Activated T-helper 9 cell treated with anti-CD3 and anti-CD28 coated beads, Interleukin-2, amount 50 U/mL, for 16 hours (primary cell): ENCODE results near the gene ABHD18.
A peak's percentile ranks its signal among the peaks of the same experiment; 100 is the strongest.
"Not testable (repeated sequence)": the region's sequence is repeated elsewhere in the genome, so short reads cannot be mapped to it uniquely, and the experiment has no call there.

ENCODE experiments used
- DNase-seq: peaks from one replicate; pipeline ENCODE4 v3.0.0-alpha.2; 2020; ENCODE audit warnings: low read depth

ABHD18 gene

DNA sequence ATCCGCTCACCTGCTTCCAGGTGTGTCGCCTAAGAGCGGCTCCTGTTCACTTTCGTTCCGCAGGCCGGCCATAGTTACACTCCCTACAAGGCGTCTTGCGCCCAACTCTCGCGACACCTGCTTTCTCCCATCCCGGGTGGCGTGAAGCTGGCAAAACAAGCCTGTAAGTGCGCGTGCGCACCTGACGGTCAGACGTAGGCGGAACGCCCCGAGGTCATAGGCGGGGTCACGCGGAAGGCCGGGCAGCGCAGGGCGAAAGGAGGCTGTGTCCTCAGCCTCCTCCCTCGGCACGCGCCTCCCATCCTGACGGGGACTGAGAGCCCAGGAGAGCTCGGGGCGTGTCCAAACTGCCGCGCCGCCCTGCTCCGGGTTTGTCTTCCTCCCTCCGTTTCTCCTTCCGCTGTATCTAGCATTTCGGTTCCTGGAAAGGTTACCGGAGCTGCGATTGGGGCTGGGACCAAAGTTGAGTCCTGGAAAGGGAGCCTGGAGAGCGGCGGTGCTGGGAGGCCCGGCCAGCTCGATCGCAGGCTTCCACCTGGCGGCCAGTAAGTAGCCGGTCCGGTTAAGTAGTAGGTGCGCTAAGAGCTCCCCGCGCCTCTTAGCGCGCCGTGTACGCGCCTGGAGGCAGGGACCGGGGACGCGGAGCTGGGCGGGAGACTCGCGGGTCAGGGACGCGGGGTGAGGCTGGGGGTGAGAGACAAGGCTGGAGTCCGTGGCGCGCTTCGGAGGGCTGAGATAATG is at the start of gene ABHD18, which contains the start of gene MFSD8:
Gene ABHD18, plus strand, starts transcription at position 345 of the 741 bp plus-strand sequence. CDS start 17,550 bp downstream, outside the sequence.
Gene MFSD8, minus strand, starts transcription at position 112 of the 741 bp plus-strand sequence. Its CDS starts 40 bp downstream, at position 72.
- DNase-seq = peak; percentile 99

DNA sequence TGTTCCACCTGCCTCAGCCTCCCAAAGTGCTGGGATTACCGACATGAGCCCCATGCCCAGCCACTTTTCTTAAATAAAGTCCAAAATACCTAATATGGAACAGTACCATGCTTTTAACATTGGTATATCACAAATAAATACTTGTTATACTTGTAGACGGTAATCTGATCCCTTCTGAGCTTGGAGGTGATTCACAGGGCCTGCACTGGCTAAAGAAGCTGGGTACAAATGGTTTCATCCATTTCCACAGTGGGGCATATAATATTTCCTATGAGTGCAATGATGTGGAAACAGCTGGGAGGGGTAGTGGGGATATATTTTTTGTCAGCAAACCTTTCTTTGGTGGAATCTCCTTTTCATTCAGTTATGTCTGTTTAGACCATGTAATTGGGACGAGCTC is 48.7 kb upstream of the ABHD18 start:
- DNase-seq = no peak

DNA sequence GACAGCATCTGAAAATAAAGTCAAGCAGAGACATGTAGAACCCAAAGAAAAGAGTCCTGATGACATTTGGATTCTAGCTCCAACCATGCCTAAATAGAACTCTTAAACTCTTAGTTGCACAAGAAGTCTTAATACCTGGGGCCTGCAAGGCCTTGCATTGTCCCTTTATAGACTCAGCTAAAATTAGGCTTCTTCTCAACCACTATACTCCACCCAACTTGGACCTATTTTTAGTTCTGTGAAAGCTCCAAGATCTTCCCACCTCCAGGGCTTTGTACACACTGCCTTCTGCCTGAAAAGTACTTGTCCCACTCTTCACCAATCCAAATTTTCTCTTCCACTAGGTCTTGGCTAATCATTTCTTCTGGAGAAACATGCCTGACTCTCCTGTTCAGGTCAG is 48.1 kb upstream of the ABHD18 start:
- no peak for DNase-seq

DNA sequence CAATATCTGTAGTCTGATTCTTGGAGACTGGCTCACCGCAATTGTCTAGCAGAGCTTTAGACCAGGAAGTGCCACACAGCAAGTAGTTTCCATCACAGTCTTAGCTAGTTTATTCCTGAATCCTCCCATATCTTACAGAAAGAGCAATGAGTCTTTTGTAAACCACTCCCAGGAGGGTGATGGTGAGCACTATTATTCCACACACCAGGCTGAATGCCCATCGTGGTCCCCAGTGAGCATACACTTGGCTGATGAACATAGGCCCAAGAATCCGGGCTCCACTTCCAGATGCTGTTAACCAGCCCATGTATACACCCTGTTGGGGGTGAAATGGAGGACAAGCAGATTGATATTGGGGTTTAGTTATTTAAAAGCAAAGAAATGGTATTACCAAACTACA is 44.7 kb upstream of the ABHD18 start:
- DNase-seq = no peak

DNA sequence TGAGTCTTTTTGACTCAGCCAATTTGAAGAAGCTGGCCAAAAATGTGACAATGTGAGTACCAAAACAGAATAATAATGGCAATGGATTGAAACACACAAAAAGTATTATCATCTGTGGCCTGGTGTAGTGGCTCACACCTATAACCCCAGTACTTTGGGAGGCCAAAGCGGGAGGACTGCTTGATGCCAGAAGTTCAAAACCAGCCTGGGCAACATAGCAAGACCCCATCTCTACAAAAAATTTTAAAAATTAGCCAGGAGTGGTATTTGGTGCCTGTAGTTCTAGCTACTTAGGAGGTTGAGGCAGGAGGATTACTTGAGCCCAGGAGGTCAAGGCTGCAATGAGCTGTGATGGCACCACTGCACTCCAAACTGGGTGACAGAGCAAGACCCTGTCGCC is 43.0 kb upstream of the ABHD18 start:
- no peak for DNase-seq

GRCh38 chr4:127925720-127926119 is 39.5 kb upstream of the ABHD18 start:
- not testable (repeated sequence) for DNase-seq

DNA sequence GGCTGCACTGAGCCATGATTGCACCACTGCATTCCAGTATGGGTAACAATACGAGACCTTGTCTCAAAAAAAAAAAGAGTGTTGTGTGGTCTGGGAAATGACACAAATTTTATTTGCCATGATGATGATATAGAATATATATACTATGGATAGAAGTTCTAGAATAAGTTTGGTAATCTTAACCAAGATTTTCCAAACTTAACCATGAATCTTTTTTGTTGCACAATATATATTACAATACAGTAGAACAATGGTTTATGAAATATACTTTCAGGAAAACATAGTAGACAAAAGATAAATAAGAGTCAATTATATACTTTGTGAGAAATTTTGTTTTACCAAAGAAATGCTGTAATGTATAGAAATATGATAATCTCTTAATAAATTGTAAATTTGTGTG is 35.0 kb upstream of the ABHD18 start:
- DNase-seq = no peak

GRCh38 chr4:127931836-127932235 is 33.4 kb upstream of the ABHD18 start:
- DNase-seq = not testable (repeated sequence)

GRCh38 chr4:127936974-127937373 is 28.2 kb upstream of the ABHD18 start:
- no peak for DNase-seq

DNA sequence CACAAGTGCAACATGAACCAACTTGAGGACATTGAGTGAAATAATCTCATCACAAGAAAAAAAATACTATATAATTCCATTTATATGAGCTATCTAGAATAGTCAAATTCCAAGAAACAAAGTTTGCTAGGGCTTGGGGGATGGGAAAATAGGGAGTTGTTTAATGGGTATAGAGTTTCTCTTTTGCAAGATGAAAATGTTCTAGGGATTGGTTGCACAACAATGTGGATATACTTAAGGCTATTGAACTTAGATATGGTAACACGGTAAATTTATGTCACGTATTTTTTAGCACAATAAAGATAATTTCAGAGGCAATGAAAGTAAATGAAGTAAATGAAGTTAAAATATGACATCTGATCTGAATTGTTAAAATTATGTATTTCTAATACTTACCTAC is 8.1 kb upstream of the ABHD18 start:
- no peak for DNase-seq

- no peak for DNase-seq
Measured at GRCh38 chr4:127959794-127960193, 5.4 kb upstream of the ABHD18 start.

GRCh38 chr4:127963633-127964398 is 1.4 kb upstream of the ABHD18 start:
- not testable (repeated sequence) for DNase-seq

DNA sequence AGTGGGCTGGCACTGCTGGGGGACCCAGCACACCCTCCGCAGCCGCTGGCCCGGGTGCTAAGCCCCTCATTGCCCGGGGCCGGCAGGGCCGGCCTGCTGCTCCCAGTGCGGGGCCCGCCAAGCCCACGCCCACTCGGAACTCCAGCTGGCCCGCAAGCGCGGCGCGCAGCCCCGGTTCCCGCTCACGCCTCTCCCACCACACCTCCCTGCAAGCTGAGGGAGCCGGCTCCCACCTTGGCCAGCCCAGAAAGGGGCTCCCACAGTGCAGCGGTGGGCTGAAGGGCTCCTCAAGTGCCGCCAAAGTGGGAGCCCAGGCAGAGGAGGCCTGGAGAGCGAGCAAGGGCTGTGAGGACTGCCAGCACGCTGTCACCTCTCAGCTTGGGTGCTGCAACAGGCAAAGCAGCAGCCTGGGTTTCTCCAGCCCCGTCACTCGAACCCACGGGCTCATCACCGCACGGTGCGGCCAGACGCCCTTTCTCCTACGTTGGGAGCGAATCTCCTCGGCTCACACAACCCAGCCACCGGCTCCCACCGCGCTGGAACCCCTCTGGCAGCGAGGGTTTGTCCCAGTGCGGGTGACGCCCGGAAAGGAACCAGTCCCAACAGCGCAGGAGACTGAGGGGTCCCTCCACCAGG is 662 bp upstream of the ABHD18 start:
- not testable (repeated sequence) for DNase-seq

DNA sequence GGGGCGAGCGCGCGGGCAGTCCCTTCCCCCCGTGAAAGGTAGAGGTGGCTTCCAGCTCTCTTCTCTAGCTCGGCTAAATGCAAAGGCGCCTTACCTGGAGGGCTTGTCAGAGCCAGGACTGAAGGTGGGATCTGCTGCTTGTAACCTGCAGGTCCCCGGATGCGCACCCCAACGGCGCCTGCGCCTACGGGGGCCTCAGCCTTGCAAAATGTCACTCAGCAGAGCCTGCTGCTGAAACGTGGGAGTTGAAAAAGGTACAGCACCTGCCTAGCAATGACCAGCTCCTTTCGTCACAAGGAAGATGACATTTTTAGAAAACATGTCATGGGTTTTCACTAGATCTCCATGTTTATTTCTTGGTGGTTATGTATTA is 583 bp downstream of the ABHD18 start:
- DNase-seq = peak; percentile 60

DNA sequence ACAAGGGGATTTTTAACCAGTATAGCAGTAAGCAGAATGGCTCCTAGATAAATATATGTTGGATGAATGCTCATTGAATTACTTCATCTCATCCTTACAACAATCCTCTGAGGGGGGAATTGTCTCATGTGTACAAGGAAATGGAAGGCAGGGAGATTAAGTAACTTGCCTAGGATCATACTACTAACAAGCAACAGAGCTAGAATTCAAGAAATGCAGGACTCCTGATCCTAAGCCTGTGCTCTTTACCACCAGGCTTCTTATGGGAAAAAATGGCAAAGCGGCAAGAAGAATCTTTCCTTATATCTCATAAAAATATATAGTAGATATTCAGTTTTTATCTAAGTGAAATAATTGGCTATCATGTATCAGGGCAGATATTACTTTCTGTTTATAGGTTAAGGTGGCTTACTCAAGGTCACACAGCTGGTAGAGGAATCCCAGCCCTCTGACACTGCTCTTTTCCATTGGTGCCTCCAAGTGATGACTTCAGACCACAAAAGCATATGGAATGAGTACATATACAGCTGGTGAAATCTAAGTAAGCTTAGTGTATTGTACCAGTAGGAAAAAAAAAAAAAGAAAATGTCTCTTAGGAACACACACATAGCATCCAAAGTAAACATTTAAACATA is 2.1 kb downstream of the ABHD18 start:
- no peak for DNase-seq

GRCh38 chr4:127968586-127968985 is 3.4 kb downstream of the ABHD18 start:
- no peak for DNase-seq

- DNase-seq = not testable (repeated sequence)
Measured at GRCh38 chr4:127970925-127971324, 5.7 kb downstream of the ABHD18 start.

DNA sequence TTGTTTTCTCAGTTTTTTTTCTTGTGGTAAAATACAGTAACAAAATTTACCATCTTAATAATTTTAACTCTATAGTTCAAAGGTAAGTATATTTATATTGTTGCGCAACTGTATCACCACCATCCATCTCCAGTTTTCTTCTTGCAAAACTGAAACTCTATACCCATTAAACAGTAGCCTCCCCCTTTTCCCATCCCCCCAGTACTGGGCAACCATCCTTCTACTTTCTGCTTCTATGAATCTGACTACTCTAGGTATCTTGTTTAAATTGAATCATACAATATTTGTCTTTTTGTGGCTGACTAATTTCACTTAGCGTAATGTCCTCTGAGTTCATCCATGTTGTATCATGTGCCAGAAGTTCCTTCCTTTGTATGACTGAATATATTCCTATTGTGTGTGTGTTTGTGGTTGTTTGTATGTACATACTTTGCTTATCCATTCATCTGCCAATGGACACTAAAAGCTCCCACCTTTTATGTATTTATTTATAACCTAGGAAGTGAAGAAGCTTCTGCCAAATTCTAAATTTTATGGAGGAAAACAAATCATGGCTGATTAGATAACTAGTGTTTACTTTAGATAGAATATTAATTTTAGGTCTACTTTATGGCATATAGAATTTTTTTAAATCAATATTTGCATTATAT is 10.0 kb downstream of the ABHD18 start:
- no peak for DNase-seq

- no peak for DNase-seq
Measured at GRCh38 chr4:127978930-127979329, 13.7 kb downstream of the ABHD18 start.

- DNase-seq = no peak
Measured at GRCh38 chr4:127982445-127982844, 17.2 kb downstream of the ABHD18 start.

- no peak for DNase-seq
Measured at GRCh38 chr4:127985989-127986388, 20.8 kb downstream of the ABHD18 start.

- no peak for DNase-seq
Measured at GRCh38 chr4:127988638-127989037, 23.4 kb downstream of the ABHD18 start.
